ENCODE results near the gene MICA. TPM values are rescaled to one million over a fixed set of nuclear protein-coding genes. Genes with fewer than 3 reads are reported as not detected.
A peak's percentile ranks its signal among the peaks of the same experiment; 100 is the strongest.

Gene MICA
- total and polyA plus RNA-seq, 9 of the 15 experiments (the other 6 are each of a cell fraction or from before 2014, with no cell fraction given), result 11.8 to 24.6 (median 16.7) TPM

DNA sequence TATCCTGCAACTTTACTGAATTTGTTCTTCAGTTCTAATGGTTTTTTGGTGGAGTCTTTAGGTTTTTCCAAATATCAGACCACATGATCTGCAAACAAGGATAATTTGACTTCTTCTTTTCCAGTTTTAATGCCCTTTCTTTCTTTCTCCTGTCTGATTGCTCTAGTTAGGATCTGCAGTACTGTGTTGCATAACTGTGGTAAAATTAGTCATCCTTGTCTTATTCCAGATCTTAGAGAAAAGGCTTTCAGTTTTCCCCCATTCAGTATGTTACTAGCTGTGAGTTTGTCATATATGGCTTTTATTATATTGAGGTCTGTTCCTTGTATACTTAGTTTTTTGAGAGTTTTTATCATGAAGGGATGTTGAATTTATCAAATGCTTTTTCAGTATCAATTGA is 4.3 kb downstream of the MICA start (continued):
- TF ChIP-seq, protein P1, sequence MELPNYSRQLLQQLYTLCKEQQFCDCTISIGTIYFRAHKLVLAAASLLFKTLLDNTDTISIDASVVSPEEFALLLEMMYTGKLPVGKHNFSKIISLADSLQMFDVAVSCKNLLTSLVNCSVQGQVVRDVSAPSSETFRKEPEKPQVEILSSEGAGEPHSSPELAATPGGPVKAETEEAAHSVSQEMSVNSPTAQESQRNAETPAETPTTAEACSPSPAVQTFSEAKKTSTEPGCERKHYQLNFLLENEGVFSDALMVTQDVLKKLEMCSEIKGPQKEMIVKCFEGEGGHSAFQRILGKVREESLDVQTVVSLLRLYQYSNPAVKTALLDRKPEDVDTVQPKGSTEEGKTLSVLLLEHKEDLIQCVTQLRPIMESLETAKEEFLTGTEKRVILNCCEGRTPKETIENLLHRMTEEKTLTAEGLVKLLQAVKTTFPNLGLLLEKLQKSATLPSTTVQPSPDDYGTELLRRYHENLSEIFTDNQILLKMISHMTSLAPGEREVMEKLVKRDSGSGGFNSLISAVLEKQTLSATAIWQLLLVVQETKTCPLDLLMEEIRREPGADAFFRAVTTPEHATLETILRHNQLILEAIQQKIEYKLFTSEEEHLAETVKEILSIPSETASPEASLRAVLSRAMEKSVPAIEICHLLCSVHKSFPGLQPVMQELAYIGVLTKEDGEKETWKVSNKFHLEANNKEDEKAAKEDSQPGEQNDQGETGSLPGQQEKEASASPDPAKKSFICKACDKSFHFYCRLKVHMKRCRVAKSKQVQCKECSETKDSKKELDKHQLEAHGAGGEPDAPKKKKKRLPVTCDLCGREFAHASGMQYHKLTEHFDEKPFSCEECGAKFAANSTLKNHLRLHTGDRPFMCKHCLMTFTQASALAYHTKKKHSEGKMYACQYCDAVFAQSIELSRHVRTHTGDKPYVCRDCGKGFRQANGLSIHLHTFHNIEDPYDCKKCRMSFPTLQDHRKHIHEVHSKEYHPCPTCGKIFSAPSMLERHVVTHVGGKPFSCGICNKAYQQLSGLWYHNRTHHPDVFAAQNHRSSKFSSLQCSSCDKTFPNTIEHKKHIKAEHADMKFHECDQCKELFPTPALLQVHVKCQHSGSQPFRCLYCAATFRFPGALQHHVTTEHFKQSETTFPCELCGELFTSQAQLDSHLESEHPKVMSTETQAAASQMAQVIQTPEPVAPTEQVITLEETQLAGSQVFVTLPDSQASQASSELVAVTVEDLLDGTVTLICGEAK (IDR thresholded peaks at IDR 0.05), result peak; percentile 70
- TF ChIP-seq, protein P1 (CRISPR knock-in tag; IDR thresholded peaks at IDR 0.05), result no peak
- TF ChIP-seq ELK3 (CRISPR knock-in tag; IDR thresholded peaks at IDR 0.05) (no peak), ZHX1 (conservative IDR thresholded peaks at IDR 0.05; ENCODE audit: low read length) (no peak)
